DND-41 (cell line): ENCODE data around the gene LRRN4CL.

Experiments used
- CTCF ChIP-seq: IDR thresholded peaks from 2 replicates; pipeline ENCODE4 v1.5.1; 2012; ENCODE audit warnings: borderline replicate concordance, low read length, moderate library complexity, mild to moderate bottlenecking; ENCODE audit not compliant: poor library complexity, severe bottlenecking; ENCODE audit errors: extremely low read depth
- EZH2 ChIP-seq: IDR thresholded peaks from 3 replicates; pipeline ENCODE4 v1.6.1; 2012; ENCODE audit warnings: borderline replicate concordance, low read depth, mild to moderate bottlenecking, moderate library complexity, low read length, inconsistent platforms; ENCODE audit not compliant: severe bottlenecking

GRCh38 chr11:62712861-62713260 lies 23.5 kb upstream of the LRRN4CL start:
- no peak for TF ChIP-seq CTCF
- no peak for TF ChIP-seq EZH2
